Activated effector memory CD4-positive, alpha-beta T cell treated with anti-CD3 and anti-CD28 coated beads, Interleukin-2, amount 50 U/mL, for 16 hours (primary cell): ENCODE results near the gene RRP15.
"Not testable (repeated sequence)": the region's sequence is repeated elsewhere in the genome, so short reads cannot be mapped to it uniquely, and the experiment has no call there.

Experiments
- DNase-seq: peaks from one replicate; pipeline ENCODE4 v3.0.0-alpha.2; 2020

Gene RRP15

DNA sequence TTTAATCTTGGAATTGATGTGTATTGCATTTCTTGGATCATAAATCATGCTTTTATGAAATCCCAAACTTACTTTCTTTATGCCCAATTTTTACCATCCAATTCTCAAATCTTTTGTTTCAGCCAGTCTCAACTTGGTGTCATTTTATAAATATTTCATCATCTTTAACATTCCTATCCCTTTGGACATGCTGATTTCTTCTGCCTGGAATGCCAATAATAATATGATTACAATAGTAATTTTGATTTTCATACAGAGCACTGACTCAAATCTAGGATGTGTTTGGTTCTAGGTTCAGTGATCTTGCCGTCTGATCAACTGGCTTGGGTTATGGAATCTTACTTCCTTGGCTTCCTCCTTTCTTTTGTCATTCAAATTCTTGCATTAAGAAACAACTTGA is 12.8 kb downstream of the RRP15 start:
- DNase-seq: no peak

DNA sequence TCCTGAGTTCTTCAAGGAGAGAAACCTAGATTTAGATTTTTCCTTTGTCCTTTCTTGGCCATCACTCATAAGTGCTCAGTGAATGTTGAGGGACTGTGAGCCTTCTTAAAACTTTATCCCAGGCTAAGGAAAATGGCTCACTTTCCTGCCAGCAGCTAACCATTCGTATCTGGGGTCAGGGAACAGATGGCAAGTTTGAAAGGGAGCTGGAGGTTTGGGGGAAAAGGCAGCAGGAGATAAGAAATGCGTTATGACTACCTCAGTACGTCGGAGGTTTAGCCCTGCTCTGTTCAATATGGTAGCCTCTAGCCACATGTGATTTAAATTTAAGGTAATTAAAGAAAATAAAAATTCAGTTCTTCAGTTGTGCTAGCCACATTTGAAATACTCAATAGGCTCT is 13.3 kb downstream of the RRP15 start:
- DNase-seq: no peak

DNA sequence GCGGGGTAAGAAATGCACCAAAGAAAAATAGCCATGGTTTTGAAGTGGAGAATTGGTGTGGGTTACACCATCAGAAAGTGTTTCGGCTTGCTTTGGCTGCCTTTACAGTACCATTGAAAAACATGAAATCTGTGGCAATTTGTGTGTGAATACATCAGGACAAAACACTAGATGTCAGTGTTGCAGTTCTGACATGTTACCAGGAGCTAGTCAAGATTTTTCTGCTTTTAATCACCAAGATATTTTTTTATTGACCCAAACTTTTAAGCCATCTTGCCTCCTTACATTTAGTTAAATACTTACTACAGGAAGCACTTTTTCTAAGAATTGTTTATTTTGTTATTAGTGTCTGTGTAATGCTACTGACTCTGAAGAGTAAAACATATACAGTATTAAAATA is 14.3 kb downstream of the RRP15 start:
- DNase-seq: no peak

DNA sequence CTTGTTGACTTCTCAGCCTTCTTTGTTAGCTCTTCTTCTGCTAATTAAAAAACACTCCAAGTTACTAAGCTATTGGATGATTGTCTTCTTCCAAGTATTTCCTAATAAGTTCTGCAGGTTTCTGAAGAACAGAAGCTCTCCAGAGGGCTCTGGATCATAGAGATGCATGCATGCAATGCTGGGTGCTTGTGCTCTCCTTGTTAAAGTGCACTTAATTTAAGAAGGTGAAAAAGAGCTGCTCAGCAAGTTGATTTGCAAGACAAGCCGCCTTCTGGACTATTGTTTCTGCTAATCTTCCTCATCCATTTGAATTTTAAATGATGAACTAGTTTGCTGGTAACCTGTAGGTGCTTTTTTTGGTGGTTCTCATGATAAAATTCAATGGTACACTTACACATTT is 16.1 kb downstream of the RRP15 start:
- no peak for DNase-seq

DNA sequence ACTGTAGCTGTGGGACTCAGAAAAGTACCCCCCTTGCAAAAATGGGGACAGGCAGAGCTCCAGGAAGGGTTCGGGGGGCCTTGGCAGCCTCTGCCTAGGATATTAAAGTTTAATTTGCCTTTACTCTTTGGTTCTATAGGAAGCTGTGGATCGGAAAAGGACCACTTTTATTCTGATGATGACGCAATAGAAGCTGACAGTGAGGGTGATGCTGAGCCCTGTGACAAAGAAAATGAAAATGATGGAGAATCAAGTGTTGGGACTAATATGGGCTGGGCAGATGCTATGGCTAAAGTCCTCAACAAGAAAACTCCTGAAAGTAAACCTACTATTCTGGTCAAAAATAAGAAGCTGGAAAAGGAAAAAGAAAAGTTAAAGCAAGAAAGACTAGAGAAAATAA is 17.1 kb downstream of the RRP15 start:
- DNase-seq: no peak

DNA sequence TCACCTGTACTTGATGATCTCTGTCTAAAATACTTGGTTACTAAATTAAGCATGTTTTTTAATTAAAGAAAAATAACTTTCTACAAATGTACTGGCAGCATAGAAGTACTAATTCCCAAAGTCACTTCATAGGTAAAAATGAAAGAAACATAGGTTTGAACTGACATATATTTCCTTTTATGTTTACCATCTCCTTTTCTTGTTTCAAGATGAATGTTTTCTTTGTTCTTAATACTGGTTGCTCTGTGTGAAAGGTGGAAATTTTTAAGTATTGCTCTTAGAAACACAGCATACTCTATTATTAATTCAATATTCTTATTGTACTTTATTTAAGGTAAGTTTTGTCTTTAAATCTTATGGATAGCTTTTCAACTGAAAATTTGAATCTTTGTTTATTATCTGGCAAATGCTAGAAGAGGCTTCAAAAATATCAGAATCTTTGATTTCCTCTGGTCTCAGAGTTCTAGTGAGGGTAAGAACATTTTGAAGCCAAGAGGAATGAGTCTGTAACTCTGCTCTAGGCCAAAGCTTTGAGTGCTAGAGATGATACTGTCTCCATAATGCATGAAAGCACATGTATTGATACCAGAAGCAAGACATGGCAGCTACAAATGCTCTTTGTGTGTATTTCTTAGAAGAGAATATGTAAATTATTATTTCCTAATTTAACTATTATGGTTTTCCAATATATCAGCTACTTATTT is 18.2 kb downstream of the RRP15 start:
- no peak for DNase-seq

DNA sequence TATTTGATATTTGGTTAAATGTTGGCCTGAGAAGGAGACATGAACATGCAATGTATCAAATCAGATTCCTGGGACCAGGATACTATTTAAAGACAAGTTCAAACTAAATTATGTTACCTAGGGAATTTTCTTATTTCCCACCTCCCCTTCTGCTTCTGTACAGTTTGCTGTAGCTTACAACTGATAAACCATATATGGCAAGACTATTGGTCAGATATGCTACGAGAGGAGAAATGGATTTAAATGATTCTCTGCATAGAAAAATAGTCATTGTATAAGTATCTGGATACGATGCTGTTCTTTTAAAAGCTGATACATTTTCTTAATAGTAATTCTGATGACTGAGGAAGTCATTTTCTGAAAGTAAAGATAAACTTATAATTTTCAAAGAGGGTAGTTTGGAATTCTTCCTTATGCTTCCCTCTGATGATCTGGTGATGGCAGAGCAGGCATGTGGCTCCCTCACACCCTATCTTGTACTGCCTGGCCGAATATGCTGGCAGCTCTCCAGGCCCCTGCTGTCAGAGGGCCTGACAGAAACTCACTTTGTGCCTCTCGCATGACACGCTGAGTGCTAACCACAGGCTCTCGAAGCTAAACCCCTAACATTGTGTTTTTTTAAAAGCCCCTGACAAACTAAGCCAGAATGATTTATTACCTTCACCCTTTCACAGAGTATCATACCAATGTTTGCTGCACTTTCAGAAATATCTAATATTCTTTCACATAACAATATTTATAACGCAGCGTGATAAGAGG is 19.4 kb downstream of the RRP15 start:
- DNase-seq: no peak

DNA sequence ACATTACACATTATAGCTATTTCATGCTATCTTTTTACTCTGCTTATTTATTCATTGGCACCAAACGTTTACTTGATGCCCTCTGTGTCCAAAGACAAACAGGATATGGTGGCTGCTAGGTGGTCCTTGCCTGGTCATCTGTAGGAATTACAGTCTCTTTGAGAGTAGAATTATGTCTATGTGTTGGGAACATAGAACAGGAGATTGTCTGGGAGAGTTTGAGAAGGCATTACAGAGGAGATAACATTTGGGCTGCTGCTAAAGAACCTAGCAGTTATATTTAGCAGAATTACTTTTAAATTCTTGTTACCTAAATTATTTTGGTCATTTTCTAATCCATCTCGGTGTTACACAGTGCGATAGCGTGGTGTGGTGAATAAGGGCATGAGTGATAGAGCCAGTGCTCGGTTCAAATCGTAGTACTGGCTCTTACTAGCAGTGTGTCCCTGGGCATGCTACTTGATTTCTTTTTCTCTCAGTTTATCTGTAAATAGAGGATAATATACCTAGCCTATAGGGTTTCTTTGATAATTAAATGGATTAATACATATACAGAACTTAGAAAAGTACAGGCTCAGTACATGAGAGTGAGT is 20.5 kb downstream of the RRP15 start:
- no peak for DNase-seq

DNA sequence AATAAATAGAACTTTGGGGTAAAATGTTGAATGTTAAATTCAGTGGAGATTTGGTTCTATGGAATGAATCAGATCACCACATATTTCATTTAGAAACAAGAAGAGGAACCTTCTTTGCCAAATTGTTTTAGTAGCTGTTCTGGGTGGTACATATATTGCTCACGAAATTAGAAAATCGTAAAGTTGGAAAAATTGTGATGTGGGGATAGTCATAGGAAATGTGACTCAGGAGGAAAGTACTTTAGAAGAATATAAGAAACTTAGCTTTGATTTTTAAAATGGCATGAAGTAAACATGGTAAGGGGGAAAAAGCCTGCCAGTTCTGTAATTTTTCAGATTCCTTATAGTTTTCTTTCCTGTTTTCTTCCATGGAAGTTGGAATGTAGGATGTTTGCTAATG is 27.4 kb downstream of the RRP15 start:
- DNase-seq: no peak

DNA sequence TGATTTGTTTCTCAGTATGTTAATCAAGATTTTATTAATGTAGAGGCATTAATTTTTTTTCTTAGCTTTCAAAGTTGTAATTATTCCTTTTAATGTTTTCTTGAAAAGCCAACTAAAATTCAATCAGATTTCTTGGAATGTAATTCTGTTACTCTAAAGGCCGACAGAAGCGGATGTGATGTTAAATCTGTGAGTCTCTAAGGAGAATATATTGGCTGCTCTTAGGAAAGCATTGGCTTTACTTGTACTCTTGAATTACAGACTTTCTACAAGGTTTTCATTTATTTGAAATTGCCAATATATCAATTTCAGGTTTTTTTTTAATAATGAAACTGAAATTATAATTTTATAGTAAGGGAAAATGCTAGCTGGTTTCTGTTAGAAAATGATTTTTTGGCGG is 29.2 kb downstream of the RRP15 start:
- DNase-seq: no peak

DNA sequence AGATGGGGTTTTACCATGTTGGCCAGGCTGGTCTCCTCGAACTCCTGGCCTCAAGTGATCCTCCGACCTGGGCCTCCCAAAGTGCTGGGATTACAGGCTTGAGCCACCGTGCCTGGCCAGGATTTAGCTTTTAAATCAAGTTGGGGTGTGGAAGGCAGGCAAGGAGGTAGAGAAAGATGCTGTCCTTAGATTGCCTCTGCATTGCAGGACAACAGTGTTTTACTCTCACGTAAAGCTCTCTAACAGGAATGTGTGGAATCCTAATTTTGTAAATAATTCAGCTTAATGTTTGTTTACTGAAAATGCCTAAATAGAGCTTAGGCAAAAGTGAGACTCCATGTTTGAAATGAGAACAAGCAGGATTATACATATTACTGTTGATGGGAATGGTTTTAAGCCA is 30.5 kb downstream of the RRP15 start:
- no peak for DNase-seq

DNA sequence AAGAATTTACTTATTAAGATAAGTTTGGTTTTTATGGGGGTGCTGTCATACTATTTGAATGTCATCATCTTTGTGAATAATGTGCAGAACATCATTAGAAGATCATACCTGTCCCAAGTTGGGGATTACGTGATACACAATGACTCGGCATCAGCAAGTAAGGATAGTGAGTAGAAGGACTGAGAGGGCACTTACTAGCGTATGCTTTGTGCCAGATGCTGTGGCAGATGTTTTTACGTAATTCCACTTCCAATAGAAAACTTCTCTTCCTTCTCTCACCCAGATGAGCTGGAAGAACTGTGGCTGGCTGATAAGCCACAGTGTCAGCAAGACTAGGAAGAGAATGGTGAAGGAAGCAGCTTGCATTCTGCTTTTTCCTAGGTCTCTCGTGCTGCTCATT is 32.0 kb downstream of the RRP15 start:
- no peak for DNase-seq

DNA sequence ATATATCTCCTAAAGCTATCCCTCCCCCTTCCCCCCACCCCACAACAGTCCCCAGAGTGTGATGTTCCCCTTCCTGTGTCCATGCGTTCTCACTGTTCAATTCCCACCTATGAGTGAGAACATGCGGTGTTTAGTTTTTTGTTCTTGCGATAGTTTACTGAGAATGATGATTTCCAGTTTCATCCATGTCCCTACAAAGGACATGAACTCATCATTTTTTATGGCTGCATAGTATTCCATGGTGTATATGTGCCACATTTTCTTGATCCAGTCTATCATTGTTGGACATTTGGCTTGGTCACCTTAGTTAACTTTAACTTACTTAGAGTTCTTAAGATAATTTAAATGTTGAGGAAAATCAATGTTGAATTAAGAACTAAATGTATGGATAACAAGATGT is 35.1 kb downstream of the RRP15 start:
- not testable (repeated sequence) for DNase-seq

DNA sequence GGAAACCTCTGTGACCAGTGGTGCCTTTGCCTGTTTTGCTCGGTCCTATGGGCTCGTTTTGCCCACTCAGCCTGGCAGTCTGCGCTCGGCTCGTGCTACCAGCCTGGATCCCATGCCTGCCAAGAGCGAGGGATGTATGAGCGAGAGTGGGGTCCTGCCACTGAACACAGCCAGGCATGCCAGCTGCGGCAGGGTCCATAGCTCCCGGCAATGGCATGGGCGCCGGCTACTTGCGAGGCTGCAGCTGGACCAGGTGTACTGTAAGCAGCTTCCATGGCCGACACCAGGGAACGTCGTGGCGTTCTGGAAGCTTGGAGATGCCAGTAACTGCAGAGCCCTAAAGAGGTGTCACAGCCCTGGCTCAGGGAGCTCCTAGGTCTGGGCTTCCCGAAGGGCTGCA is 37.7 kb downstream of the RRP15 start:
- DNase-seq: no peak

DNA sequence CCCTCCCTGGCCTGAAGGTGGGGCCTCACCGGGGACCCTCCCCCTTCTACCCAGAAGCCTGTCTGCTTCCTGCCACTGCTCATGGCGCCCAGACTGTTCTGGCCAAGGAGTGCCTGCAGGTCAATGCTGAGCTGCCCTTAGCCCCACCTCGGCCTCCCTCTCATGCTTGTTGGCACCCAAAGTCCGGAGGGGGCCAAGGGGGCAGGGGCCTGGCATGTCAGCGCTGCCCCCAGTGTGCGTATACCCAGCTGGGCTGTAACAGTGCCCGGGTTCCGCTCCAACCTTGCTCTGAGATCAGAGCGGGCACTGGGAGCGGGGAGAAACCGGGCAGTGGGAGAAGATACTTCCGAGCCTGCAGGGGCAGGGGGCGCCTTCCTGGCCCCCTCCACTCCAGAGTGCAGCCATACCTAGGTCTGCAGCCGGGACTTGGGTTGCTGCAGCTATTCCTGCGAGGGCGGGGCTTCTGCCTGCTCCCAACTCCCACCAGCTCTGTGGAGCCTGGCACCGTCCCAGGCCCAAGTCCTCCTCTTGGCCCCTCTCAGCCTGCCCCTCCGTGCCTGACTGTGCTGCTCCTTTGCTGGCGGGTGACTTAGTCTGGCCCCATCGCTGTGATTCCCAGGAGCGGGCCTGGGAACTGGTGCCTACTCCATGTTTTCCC is 38.6 kb downstream of the RRP15 start:
- no peak for DNase-seq

DNA sequence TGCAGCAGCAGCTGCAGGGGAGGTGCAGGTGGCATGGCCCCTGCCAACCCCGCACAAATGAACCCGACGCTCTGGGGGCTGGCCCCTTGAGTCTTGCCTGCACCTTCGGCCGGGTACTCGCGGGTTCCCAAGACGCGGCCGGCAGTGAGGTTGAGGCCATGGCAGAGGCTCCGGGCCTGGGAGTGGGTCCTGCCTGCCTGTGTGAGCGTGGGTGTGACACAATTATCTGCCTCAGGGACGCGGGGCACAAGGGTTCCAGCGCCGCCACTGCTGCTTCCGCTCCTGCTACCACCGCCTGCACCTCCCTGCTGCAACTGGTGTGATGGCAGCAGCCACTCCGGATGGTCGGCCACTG is 39.1 kb downstream of the RRP15 start:
- no peak for DNase-seq

DNA sequence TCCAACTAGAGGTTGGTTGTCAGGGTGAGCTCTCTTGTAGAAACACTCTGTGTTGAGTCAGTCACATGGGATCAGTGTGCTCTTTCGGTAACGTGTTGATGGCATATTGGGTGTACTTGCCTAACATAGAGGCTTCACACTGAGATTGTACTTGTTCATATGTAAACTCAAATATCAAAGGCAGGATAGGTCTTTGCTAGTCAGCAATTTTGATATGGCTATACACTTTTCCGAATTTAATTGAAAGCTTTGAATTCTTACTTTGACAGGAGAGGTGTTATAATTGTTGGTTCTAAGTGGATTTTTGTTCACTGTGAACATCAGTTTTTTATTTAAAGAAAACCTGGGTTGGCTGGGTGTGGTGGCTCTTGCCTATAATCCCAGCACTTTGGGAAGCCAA is 43.7 kb downstream of the RRP15 start:
- no peak for DNase-seq

DNA sequence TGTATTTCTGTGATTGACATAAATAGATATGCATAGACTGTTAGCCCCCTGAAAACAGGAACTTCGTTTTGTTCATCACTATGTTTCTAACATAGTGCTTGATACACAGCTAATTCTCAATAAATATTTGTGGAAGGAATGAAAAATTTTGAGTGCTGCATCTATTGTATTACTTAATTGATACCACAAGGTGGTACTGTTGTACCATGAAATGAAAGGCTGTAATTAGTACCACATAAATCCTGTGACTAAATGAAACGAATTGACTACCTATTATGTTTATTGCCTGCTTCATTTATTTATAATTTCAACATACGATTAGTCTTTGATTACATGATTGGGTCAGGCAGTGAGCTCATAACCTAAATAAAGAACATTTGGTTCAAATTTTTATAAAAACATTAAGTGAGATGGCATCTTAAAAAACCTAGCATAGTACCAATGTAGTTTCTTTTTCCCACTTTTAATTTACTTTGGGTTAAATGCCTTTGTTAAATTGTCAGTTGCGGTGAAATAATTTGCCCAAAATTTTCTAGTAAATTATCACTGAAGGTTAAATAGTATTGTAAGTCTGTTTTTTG is 45.0 kb downstream of the RRP15 start:
- DNase-seq: no peak

DNA sequence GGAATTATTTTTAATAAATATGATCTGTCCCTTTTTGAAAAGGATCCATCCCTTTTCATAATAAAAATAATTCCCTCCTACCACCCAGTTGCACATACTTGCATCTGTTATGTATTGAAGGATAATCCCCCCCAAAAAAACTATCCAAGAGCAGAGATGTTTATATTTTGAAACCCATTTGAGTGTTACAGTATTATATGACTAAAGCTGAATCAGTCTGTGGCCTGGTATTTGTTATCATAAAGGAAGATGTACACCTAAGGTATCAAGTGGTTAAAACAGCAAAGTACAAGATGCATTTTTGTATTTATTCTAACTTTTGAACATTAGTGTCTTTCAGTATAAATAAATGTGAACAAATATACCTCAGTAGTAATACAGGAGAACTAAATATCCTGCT is 47.3 kb downstream of the RRP15 start:
- DNase-seq: no peak

DNA sequence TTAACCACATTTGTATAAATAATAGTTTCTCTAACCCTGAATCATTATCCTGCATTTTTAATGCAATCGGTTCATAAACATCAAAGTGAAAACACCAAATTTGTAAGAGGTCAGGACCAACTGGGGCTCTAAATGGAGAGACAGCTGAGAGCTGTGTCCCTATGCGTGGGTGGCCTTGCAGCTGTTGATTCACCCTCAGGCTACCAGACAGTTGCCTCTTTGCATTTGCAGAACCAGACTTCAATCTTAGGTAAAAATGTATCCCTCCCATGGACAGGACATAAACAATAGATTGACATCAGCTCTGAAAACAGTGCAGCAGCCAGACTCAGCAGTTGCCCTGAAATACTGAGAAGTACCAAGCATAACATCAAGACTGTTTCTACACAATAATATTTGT is 51.2 kb downstream of the RRP15 start:
- DNase-seq: no peak

DNA sequence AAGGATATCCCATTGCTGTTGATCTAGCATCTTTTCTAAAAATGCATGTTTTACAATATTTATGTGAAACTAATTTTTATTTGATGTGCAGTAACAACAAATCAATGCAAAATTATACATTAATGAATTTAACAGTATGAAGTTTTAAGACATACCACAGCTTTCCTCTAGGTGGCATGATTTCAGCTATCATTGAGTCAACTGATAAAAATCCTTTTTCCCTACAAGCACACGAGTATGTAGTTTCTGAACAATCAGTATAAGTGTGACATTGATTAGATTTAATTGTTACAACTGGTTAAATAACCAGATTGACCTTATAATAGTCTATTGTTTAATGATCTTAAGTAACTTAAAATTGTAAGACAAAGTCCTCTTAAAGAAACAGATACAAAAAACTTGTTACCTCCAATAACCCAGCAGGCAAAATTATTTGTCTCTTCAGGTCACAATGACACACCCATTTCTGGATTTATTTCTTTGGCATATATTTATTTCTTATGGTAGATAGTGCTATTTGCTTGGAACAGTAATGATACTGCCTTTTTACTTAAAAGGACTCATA is 54.3 kb downstream of the RRP15 start:
- DNase-seq: no peak

DNA sequence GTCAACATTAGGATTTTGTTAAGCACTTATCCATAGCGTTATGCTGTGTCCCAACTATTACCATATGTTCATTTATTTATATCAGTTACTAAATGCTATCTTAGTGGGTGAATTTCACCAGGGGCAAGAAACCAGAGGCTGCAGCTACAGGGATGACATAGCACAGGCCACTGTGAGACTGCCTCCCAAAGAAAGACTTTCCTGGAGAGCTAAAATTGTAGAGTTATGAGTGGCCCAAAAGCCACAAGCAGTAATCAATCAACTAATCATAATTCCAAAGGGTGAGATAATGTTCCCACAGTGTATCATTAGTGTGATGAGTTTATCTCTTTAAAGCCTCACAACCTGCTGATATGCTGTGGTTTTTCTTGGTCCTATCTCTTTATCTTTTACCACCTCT is 56.2 kb downstream of the RRP15 start:
- no peak for DNase-seq

DNA sequence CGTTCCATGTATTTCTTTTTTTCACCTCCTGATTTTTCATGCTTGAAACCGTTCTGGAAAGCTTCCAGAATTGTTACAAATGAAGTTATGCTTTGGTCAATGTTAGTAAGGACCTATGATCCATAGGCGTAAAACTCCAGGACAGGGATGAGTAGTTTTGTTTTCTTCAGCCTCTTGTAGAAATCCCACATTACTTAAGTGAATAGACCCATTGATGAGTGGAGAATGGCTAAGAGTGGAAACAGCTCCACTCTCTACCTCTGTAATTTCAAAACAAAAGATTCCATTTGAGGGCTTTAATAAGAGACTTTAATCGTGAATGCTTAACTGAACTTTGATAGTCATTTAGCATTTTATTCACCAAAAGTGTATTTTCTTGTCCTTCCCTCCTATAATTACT is 57.0 kb downstream of the RRP15 start:
- DNase-seq: no peak
